Measurements from ENCODE around the gene SULT2B1. TPM values are rescaled to one million over a fixed set of nuclear protein-coding genes. Genes with fewer than 3 reads are reported as not detected.

Gene SULT2B1
- 1 to 10 TPM in 1 of 8 experiments, under 1 TPM in 7; 0.16 to 1.9 (median 0.54) TPM for total RNA-seq

DNA sequence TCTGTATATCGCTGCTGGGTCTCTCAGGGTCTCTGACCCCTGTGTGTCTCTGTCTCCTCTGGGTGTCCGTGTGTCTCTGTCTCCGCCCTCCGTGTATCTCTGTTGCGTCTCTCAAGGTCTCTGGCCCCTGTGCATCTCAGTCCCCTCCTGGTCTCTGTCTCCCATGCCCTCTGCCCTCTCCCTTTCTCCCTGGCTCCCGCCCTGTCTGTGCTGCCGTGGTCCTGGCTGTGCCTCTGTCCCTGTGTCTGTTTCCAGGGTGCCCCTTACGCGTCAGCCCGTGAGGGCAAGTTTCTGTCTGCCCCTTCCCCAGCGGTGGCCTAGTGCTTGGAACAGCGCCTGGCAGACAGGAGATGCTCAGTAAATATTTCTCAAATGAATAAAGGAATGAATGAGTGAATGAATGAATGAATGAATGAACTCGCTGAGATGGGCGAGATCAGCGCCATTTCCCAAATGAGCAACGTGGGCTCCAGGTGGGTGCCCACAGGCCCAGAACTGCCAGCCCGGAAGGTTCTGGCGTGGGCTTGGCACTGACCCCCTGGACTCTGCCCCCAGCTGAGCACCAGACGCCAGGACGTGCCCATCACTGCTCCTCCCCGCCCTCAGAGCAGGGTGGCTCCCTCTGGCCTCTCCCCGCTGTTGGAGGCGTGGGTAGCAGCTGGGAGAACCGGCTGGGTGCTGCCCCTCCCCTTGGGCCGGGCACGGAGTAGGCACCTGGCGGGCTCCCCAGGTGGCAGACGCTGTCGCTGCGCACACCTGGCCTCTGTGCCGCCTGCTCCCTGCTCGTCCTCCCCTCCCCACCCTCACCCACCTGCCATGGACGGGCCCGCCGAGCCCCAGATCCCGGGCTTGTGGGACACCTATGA lies at the start of gene SULT2B1:
Gene SULT2B1 (plus strand): TSS at position 736 of the 866 bp plus-strand sequence. CDS start 81 bp downstream, at position 817.
- Histone ChIP-seq H3K4me1 (replicated peaks in 1 of 2) (peaks cover 4 to 12% of the 10 kb centered on the region in 2 donors), H3K4me3 (no peak within 1 kb of the TSS), H3K27ac (no peak within 1 kb of the TSS)
- 50 to 100% (median 82%) methylated on average over 1 to 7 of the region's 36 CpGs; no CpG with 5 or more reads in 5 of the 10 experiments for WGBS, 10 experiments
- peak in 1 of 8 experiments; percentile 57 for ATAC-seq (replicated peaks in 6 of 8)
- in situ Hi-C loops (cut with MboI; ENCODE audit: low pct_unique_long_range_greater_than_20kb in 2 of 9, low sequenced_read_pairs in 9 of 9, unreplicated experiment in 9 of 9): no loop called here

DNA sequence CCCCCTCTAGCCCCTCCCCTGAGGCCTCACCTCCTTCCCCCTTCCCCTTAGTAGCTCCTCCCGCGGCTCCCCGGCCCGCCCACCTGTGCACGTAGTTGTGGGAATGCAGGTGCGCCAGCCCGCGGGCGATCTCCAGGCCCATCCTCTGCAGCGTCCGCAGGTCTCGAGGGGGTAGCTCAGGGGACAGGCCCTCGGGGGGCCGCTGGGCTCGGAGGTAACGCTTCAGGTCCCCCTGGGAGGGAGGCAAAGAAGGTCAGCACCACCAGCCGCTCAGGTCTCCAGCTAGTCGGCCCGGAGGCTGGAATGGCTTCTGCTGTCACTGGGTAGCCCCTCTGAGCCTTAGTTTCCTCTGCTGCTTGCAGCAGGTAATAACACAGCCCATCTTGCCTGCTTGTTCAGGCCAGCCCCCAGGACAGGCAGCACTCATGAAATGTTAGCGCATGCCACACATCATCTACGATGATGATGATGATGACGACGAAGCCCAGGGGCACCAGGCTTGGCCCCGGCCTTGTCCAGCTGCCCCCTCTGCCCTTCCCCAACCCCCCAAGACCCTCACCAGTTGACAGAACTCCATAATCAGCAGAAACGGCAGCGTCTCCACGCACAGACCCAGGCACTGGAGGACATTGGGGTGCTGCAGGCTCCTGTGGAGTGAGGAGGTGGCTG lies 49.5 kb upstream of the SULT2B1 start:
- in situ Hi-C loops (cut with MboI; ENCODE audit: low pct_unique_long_range_greater_than_20kb in 2 of 9, low sequenced_read_pairs in 9 of 9, unreplicated experiment in 9 of 9): loop anchor here in 1 of 9 experiments (10.0 kb wide), 1 partner anchor 82 kb away; no protein-coding TSS in a partner anchor
- H3K27ac ChIP-seq: no peak overlapping the region
- ATAC-seq (replicated peaks in 6 of 8): peak in 1 of 8 experiments; percentile 2
- H3K4me1 ChIP-seq (replicated peaks in 1 of 2): peaks cover 2 to 6% of the 10 kb centered on the region in 2 donors
- WGBS, 10 experiments: 25% methylated on average over 4 of the region's 27 CpGs; no CpG with 5 or more reads in 9 of the 10 experiments
- no peak overlapping the region for H3K4me3 ChIP-seq

DNA sequence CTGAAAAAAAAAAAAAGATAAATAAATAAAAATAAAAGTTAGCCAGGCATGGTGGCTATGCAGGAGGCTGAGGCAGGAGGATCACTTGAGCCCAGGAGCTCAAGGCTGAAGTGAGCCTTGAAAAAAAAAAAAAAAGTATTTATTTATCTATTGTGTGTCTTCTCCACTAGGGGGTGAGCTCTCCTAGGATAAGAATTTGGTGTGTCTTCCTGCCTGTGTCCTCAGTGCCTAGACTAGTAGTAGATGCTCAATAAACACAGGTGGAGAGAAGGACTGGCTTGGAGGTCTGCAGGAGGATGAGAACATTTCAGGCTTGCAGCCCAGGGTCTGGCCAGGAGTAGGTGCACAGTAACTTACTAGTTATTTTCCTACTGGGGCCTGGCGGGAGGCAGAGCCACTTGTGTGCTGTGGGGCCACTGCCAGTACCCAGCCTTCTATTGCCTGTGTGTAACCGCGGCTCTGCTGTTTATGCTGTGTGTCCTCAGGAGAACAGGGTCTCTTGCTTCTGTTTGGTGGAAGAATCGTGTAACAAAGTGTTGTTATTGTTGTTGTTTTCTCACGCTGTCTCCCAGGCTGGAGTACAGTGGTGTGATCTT lies 45.7 kb upstream of the SULT2B1 start:
- WGBS, 10 experiments: 87 to 93% (median 91%) methylated on average over 3 to 5 of the region's 5 CpGs; no CpG with 5 or more reads in 6 of the 10 experiments
- H3K4me1 ChIP-seq (replicated peaks in 1 of 2): peaks cover 5 to 6% of the 10 kb centered on the region in 2 donors
- in situ Hi-C loops (cut with MboI; ENCODE audit: low pct_unique_long_range_greater_than_20kb in 2 of 9, low sequenced_read_pairs in 9 of 9, unreplicated experiment in 9 of 9): loop anchor here in 1 of 9 experiments (10.0 kb wide), 1 partner anchor 79 kb away; no protein-coding TSS in a partner anchor
- no peak overlapping the region for H3K4me3 ChIP-seq
- no peak overlapping the region for H3K27ac ChIP-seq
- ATAC-seq (replicated peaks in 6 of 8): peak in 2 of 8 experiments; percentile 48 to 69

DNA sequence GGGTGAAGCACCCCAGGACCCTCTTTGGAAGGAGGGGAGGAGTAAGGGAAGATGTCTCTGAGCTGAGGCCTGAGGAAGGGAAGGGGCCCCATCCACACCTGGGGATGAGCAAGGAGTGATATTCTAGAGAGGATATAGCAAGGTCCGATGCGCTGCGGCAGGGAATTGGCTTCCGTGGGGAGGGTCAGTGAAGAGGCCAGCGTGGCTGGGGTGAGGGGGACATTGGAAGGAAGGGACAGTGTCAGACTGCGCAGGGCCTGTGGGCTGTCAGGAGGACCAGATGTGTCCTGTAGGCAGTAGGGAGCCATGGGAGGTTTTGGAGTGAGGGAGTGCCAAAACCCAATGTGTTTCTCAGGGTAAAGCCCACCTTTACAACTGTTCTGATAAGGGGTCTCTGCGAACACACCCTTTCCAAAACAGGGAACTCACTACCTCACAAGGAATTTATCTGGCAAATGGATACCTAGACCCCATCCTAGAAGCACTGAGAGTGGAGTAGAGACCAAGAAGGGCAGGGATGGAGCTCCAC lies 44.0 kb upstream of the SULT2B1 start:
- Histone ChIP-seq H3K27ac (no peak overlapping the region), H3K4me3 (no peak overlapping the region), H3K4me1 (replicated peaks in 1 of 2) (peaks cover 6 to 14% of the 10 kb centered on the region in 2 donors)
- no peak for ATAC-seq (replicated peaks in 6 of 8)
- 0 to 97% (median 85%) methylated on average over 1 to 6 of the region's 7 CpGs; no CpG with 5 or more reads in 5 of the 10 experiments for WGBS, 10 experiments
- in situ Hi-C loops (cut with MboI; ENCODE audit: low pct_unique_long_range_greater_than_20kb in 2 of 9, low sequenced_read_pairs in 9 of 9, unreplicated experiment in 9 of 9): loop anchor here in 1 of 9 experiments (10.0 kb wide), 1 partner anchor 77 kb away; no protein-coding TSS in a partner anchor

DNA sequence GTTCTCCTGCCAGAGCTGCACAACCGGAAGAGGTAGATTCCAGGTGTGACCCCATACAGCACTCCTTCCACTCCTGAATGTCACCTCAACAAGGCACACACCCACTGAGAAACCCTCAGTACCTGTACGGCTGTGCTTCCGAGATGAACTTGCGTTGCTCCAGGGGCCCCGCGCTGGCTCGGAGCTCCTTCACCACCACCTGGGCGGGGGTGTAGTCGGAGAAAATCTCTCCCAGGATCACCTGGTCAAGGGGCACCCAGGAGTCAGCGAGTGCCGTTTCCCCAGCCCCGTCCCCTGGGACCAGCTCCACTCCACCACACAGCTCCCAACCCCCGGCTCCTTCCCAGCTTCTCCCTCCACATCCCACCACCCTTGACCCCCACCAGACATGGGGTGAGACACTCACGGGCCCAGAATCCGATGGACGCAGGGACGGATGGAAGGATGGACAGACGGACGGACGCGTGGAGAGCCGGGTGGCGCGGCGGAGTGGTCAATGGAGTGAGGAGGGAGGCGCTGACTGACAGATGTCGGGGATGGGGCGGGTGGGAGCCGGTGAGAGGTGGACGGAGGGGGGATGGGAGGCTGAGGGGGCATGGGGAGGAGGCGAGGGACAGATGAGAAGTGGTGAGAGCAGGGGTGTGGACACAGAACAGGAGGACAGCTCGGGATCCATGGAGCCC lies 43.1 kb upstream of the SULT2B1 start:
- in situ Hi-C loops (cut with MboI; ENCODE audit: low pct_unique_long_range_greater_than_20kb in 2 of 9, low sequenced_read_pairs in 9 of 9, unreplicated experiment in 9 of 9): loop anchor here in 1 of 9 experiments (10.0 kb wide), 1 partner anchor 76 kb away; no protein-coding TSS in a partner anchor
- 95% methylated on average over 4 of the region's 32 CpGs; no CpG with 5 or more reads in 9 of the 10 experiments for WGBS, 10 experiments
- Histone ChIP-seq H3K4me1 (replicated peaks in 1 of 2) (peaks cover 6 to 14% of the 10 kb centered on the region in 2 donors), H3K27ac (no peak overlapping the region), H3K4me3 (no peak overlapping the region)
- no peak for ATAC-seq (replicated peaks in 6 of 8)

DNA sequence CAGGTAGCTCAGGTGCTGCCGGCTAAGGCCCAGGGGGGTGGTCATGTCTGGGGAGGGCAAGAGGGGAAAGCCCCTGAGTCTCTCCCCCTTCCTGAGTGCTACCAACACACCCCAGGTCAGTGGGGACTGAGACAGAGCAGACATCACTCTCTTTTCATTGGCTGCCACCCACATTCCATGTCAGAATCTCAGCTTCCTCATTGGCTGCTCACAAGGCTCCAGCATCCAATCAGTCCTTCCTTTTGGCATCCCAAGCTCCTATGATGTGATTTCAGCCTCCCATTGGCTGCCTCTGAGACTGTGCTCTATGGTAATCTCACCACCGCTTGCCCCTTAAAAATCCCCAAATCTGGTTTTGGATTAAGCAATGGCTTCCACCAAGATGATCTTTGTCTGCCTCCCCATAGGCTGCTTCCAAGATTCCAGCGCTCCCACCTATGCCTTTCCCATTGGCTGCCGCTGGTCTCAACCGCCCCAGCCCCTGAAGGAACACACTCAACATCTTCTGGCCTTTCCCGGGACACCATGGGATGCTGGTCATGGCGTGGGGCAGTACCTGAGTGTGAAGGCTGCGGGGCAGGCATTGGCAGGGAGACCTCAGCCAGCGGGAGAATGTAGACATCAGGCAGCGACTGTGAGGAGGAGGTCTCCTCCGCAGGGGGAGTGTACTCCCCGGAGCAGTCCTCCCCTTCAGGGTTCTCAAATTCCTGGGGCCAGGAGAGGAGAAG lies 42.3 kb upstream of the SULT2B1 start:
- peaks cover 10 to 14% of the 10 kb centered on the region in 2 donors for H3K4me1 ChIP-seq (replicated peaks in 1 of 2)
- H3K27ac ChIP-seq: no peak overlapping the region
- in situ Hi-C loops (cut with MboI; ENCODE audit: low pct_unique_long_range_greater_than_20kb in 2 of 9, low sequenced_read_pairs in 9 of 9, unreplicated experiment in 9 of 9): loop anchor here in 1 of 9 experiments (10.0 kb wide), 1 partner anchor 75 kb away; no protein-coding TSS in a partner anchor
- 86 to 100% (median 90%) methylated on average over 1 to 4 of the region's 12 CpGs; no CpG with 5 or more reads in 5 of the 10 experiments for WGBS, 10 experiments
- H3K4me3 ChIP-seq: no peak overlapping the region
- no peak for ATAC-seq (replicated peaks in 6 of 8)

DNA sequence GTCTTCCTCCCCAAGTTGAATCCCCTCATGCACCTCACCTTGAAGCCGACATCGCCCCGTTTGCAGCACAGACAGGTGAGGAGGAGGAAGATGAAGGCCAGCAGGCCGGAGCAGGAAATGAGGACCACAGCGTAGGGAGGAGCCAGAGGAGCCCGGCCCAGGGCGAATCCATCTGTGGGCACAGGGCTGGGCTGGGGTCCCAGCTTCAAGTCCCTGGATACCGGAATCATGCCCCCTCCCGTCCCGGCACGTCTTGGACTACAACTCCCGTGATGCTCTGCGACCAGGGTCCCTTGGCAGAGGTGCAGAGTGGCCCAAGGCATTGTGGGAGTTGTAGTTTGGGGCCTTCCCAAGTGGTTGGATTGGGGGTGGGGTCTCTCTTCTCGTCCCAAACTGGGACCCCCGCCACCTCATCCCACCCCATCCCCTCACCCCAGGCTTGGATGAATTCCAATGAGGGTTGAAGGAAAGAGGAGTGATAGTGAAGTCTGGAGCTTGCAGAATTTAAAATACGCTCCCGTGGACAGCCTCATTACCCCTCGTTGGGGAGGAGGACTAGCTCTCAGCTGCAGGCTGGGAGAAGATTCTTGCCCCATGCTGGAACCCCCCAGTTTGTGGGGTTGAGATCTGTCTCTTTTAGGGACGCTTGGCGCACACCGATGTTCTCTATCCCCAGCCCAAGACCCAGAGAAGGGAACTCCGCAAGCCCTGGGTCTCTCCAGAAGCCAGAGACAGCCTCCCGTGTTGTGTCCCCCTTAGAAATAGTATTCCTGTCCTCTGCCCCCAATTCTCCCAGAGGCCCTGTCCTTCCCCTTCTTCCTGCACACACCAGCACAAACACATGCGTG lies 41.3 kb upstream of the SULT2B1 start:
- peak overlapping the region; percentile 45 to 70 (median 59) for H3K4me3 ChIP-seq
- H3K4me1 ChIP-seq (replicated peaks in 1 of 2): peaks cover 10 to 14% of the 10 kb centered on the region in 2 donors
- in situ Hi-C loops (cut with MboI; ENCODE audit: low pct_unique_long_range_greater_than_20kb in 2 of 9, low sequenced_read_pairs in 9 of 9, unreplicated experiment in 9 of 9): no loop called here
- 0 to 50% (median 20%) methylated on average over 1 to 12 of the region's 24 CpGs; no CpG with 5 or more reads in 3 of the 10 experiments for WGBS, 10 experiments
- H3K27ac ChIP-seq: peak overlapping the region in 1 of 2 donors; percentile 98
- peak; percentile 1 to 50 (median 18) for ATAC-seq (replicated peaks in 6 of 8)

DNA sequence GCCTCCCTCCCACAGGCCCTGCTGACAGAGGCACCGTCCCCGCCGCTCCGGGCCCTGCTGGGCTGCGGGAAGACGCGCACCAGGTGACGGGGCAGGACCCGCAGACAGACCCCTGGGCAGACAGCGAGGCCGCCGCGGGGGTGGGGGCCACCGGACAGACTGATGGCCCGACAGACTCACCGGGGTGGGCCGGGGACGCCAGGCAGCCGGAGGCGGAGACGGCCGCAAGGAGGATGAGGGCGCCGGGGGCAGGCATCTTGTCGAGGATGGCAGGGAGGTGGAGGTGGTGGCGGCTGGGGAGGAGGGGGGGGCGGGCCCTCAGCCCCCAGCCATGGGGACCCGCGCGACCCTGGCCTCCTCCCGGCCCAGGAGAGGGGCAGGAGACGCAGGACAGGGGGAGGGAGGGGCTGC lies 40.6 kb upstream of the SULT2B1 start:
- peak in 5 of 8 experiments; percentile 4 to 12 (median 9) for ATAC-seq (replicated peaks in 6 of 8)
- Histone ChIP-seq H3K4me1 (replicated peaks in 1 of 2) (peaks cover 10 to 14% of the 10 kb centered on the region in 2 donors), H3K4me3 (peak overlapping the region; percentile 45 to 70 (median 59)), H3K27ac (peak overlapping the region; percentile 74 to 98)
- in situ Hi-C loops (cut with MboI; ENCODE audit: low pct_unique_long_range_greater_than_20kb in 2 of 9, low sequenced_read_pairs in 9 of 9, unreplicated experiment in 9 of 9): no loop called here
- WGBS, 10 experiments: no CpG with 5 or more reads among the region's 32 CpGs

DNA sequence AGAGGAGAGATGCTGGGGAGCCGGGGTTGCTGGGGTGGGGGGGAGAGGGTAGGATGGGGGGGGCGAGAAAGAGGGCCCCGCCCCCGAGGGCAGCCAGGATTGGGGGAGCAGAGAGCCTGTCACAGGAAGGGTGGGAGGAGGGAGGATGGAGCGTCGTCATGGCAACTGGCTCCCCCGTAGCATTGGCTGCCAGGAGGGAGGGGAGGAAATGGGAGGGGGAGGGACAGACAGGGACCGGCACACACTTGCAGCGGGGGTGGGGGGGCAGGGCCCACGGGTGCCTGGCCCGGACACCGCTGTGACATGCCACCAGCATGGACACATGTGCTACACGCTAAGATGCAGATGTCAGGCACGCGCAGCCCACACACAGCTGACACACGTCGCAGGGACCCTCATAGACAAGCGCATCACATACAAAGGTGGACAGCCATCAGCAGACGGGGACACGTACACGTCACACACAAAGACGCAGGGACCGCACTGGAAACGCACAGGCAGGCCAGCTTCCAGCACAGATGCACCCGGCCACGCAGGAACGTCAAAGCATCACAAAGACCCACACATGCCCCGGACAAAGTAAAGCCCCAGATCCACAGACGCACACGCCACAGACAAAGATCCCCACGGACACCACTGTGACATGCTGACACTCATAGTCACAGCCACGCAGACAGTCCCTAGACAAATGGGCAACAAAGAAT lies 40.0 kb upstream of the SULT2B1 start, which contains the start of gene LMTK3:
Gene LMTK3 (minus strand): TSS at position 36 of the 704 bp plus-strand sequence. CDS start 259 bp downstream, outside the sequence.
- 8 to 64% (median 24%) methylated on average over 2 to 8 of the region's 32 CpGs; no CpG with 5 or more reads in 6 of the 10 experiments for WGBS, 10 experiments
- H3K27ac ChIP-seq: peak within 1 kb of the TSS; percentile 87 to 98
- H3K4me1 ChIP-seq (replicated peaks in 1 of 2): peaks cover 10 to 14% of the 10 kb centered on the region in 2 donors
- ATAC-seq (replicated peaks in 6 of 8): peak in 6 of 8 experiments; percentile 24 to 81 (median 78)
- H3K4me3 ChIP-seq: peak within 1 kb of the TSS; percentile 45 to 70 (median 59)
- in situ Hi-C loops (cut with MboI; ENCODE audit: low pct_unique_long_range_greater_than_20kb in 2 of 9, low sequenced_read_pairs in 9 of 9, unreplicated experiment in 9 of 9): no loop called here

Data from motor neuron (in vitro differentiated cells).